HG03159 (cell line): Measurements from ENCODE around the gene DDAH1.
"Not testable (repeated sequence)": the region's sequence is repeated elsewhere in the genome, so short reads cannot be mapped to it uniquely, and the experiment has no call there.

Source experiments
- ATAC-seq: cut with Tn5 transposase; IDR thresholded peaks from one replicate; pipeline ENCODE4 v1.9.1; 2021; ENCODE audit warnings: mild to moderate bottlenecking, moderate library complexity; ENCODE audit not compliant: unreplicated experiment

Gene DDAH1

GRCh38 chr1:85471558-85471957, 6.6 kb upstream of the DDAH1 start:
- no peak for ATAC-seq

GRCh38 chr1:85470130-85470529, 5.2 kb upstream of the DDAH1 start:
- ATAC-seq = not testable (repeated sequence)

- no peak for ATAC-seq
These were observed 3.1 kb upstream of the DDAH1 start for GRCh38 chr1:85467929-85468540.

GRCh38 chr1:85467036-85467435, 2.1 kb upstream of the DDAH1 start:
- no peak for ATAC-seq

GRCh38 chr1:85465786-85466134, 801 bp upstream of the DDAH1 start:
- no peak for ATAC-seq

- ATAC-seq = peak; percentile 64
These were observed 361 bp downstream of the DDAH1 start for GRCh38 chr1:85464497-85465098.

- ATAC-seq = peak; percentile 6
These were observed 1.0 kb downstream of the DDAH1 start for GRCh38 chr1:85463731-85464496.

- ATAC-seq = no peak
These were observed 1.9 kb downstream of the DDAH1 start for GRCh38 chr1:85462931-85463649.

- ATAC-seq = no peak
These were observed 3.6 kb downstream of the DDAH1 start for GRCh38 chr1:85461216-85461918.

GRCh38 chr1:85460555-85461088, 4.3 kb downstream of the DDAH1 start:
- ATAC-seq = no peak

GRCh38 chr1:85459290-85459689, 5.7 kb downstream of the DDAH1 start:
- ATAC-seq = no peak

GRCh38 chr1:85454214-85454613, 10.7 kb downstream of the DDAH1 start:
- no peak for ATAC-seq

- no peak for ATAC-seq
These were observed 11.2 kb downstream of the DDAH1 start for GRCh38 chr1:85453640-85454194.

GRCh38 chr1:85452948-85453347, 12.0 kb downstream of the DDAH1 start:
- no peak for ATAC-seq

GRCh38 chr1:85451236-85451830, 13.6 kb downstream of the DDAH1 start:
- no peak for ATAC-seq

GRCh38 chr1:85450832-85451231, 14.1 kb downstream of the DDAH1 start:
- ATAC-seq = no peak

GRCh38 chr1:85449356-85449755, 15.6 kb downstream of the DDAH1 start:
- ATAC-seq = no peak

GRCh38 chr1:85448358-85448757, 16.6 kb downstream of the DDAH1 start:
- no peak for ATAC-seq

- no peak for ATAC-seq
These were observed 17.7 kb downstream of the DDAH1 start for GRCh38 chr1:85447006-85447943.
